Ascending aorta (tissue), 2 donors: ENCODE data around the gene WAS. TPM values are rescaled to one million over a fixed set of nuclear protein-coding genes. Genes with fewer than 3 reads are reported as not detected.

Experiments used
- DNase-seq, 2 donors: peaks; one replicate each; pipeline ENCODE4 v3.0.0-alpha.2; 2019; ENCODE audit warnings: low spot score in 2 of 2
- H3K27ac ChIP-seq, 2 donors: fragments of 200-600 bp; sonication (generic); one replicate each; pipeline ENCODE4 v1.5.1; 2016 to 2017; ENCODE audit warnings: mild to moderate bottlenecking in 1 of 2
- H3K27me3 ChIP-seq: fragments of 200-600 bp; sonication (generic); one replicate; pipeline ENCODE4 v1.5.1; 2017
- H3K36me3 ChIP-seq, 2 donors: fragments of 200-600 bp; sonication (generic); one replicate each; pipeline ENCODE4 v1.5.1; 2016
- H3K4me1 ChIP-seq, 2 donors: fragments of 200-600 bp; sonication (generic); one replicate each; pipeline ENCODE4 v1.5.1; 2016 to 2017; ENCODE audit warnings: mild to moderate bottlenecking in 1 of 2
- H3K4me3 ChIP-seq, 2 donors: fragments of 200-600 bp; sonication (generic); one replicate each; pipeline ENCODE4 v1.5.1; 2016 to 2017; ENCODE audit warnings: mild to moderate bottlenecking in 1 of 2
- H3K9me3 ChIP-seq, 2 donors: fragments of 200-600 bp; sonication (generic); one replicate each; pipeline ENCODE4 v1.5.1; 2016
- CTCF ChIP-seq, 3 experiments: fragments of 200-600 bp in 2 of 3; fragments of 450-650 bp in 1 of 3; sonication (generic) in 2 of 3; IDR thresholded peaks; one replicate each; pipeline ENCODE4 v1.5.1; 2016 to 2019; ENCODE audit warnings: antibody characterized with exemption in 3 of 3, mild to moderate bottlenecking in 1 of 3, moderate library complexity in 1 of 3
- intact Hi-C: fragments of 100-400 bp; cut with DNase I; formaldehyde crosslinking; loops from one replicate; pipeline ENCODE4 v1.15.1; 2023
- total RNA-seq: library from RNA; depleted of rRNA; stranded (reverse); fragments of >200 nt; gene quantifications from one replicate; pipeline ENCODE4 v1.1.0, GENCODE V29; 2016

The WAS gene
- total RNA-seq, 1 donor from 2014 or later = 29.5 TPM

GRCh38 chrX:48720577-48721250, 37.1 kb downstream of the WAS start:
- Histone ChIP-seq H3K4me1 (no peaks in the 10 kb centered on the region), H3K36me3 (no peaks in the 10 kb centered on the region), H3K27ac (no peak overlapping the region), H3K9me3 (no peaks in the 10 kb centered on the region), H3K27me3 (no peaks in the 10 kb centered on the region), H3K4me3 (no peak overlapping the region)
- no peak for DNase-seq
- no peak for TF ChIP-seq CTCF (IDR thresholded peaks at IDR 0.05)
- intact Hi-C loops = no loop called here

- no peak for TF ChIP-seq CTCF (IDR thresholded peaks at IDR 0.05)
- Histone ChIP-seq H3K9me3 (no peaks in the 10 kb centered on the region), H3K27ac (no peak overlapping the region), H3K4me3 (no peak overlapping the region), H3K36me3 (no peaks in the 10 kb centered on the region), H3K27me3 (no peaks in the 10 kb centered on the region), H3K4me1 (no peaks in the 10 kb centered on the region)
- intact Hi-C loops = no loop called here
- DNase-seq = no peak
These were observed 38.3 kb downstream of the WAS start for GRCh38 chrX:48721916-48722315.

GRCh38 chrX:48726596-48726995, 43.0 kb downstream of the WAS start:
- Histone ChIP-seq H3K27me3 (no peaks in the 10 kb centered on the region), H3K27ac (no peak overlapping the region), H3K9me3 (no peaks in the 10 kb centered on the region), H3K36me3 (no peaks in the 10 kb centered on the region), H3K4me1 (no peaks in the 10 kb centered on the region), H3K4me3 (no peak overlapping the region)
- TF ChIP-seq CTCF (IDR thresholded peaks at IDR 0.05) = no peak
- no peak for DNase-seq
- intact Hi-C loops = no loop called here

- Histone ChIP-seq H3K36me3 (no peaks in the 10 kb centered on the region), H3K4me1 (no peaks in the 10 kb centered on the region), H3K4me3 (no peak overlapping the region), H3K9me3 (no peaks in the 10 kb centered on the region), H3K27me3 (no peaks in the 10 kb centered on the region), H3K27ac (no peak overlapping the region)
- no peak for TF ChIP-seq CTCF (IDR thresholded peaks at IDR 0.05)
- no peak for DNase-seq
- intact Hi-C loops = no loop called here
These were observed 45.1 kb downstream of the WAS start for GRCh38 chrX:48728653-48729052.

- Histone ChIP-seq H3K27ac (no peak overlapping the region), H3K9me3 (no peaks in the 10 kb centered on the region), H3K4me3 (no peak overlapping the region), H3K27me3 (no peaks in the 10 kb centered on the region), H3K4me1 (no peaks in the 10 kb centered on the region), H3K36me3 (no peaks in the 10 kb centered on the region)
- no peak for DNase-seq
- TF ChIP-seq CTCF (IDR thresholded peaks at IDR 0.05) = no peak
- intact Hi-C loops = loop anchor here (2.0 kb wide), 1 partner anchor 160 kb away; the partner anchor contains the start of genes PQBP1 and TIMM17B
These were observed 52.7 kb downstream of the WAS start for GRCh38 chrX:48736303-48736702.

GRCh38 chrX:48736878-48737212, 53.2 kb downstream of the WAS start:
- H3K36me3 ChIP-seq = no peaks in the 10 kb centered on the region
- no peaks in the 10 kb centered on the region for H3K4me1 ChIP-seq
- no peak for TF ChIP-seq CTCF (IDR thresholded peaks at IDR 0.05)
- intact Hi-C loops = loop anchor here (1.0 to 2.0 kb wide), 3 partner anchors 41 to 160 kb away; partner anchors contain the start of genes PQBP1, SUV39H1 and TIMM17B
- H3K27me3 ChIP-seq = no peaks in the 10 kb centered on the region
- no peaks in the 10 kb centered on the region for H3K9me3 ChIP-seq
- H3K4me3 ChIP-seq = peak overlapping the region; percentile 12 to 56
- no peak overlapping the region for H3K27ac ChIP-seq
- DNase-seq = no peak
